ENCODE results near the gene TEK. TPM values are rescaled to one million over a fixed set of nuclear protein-coding genes. Genes with fewer than 3 reads are reported as not detected.

The TEK gene
- total RNA-seq, 1 donor from 2014 or later: not detected

DNA sequence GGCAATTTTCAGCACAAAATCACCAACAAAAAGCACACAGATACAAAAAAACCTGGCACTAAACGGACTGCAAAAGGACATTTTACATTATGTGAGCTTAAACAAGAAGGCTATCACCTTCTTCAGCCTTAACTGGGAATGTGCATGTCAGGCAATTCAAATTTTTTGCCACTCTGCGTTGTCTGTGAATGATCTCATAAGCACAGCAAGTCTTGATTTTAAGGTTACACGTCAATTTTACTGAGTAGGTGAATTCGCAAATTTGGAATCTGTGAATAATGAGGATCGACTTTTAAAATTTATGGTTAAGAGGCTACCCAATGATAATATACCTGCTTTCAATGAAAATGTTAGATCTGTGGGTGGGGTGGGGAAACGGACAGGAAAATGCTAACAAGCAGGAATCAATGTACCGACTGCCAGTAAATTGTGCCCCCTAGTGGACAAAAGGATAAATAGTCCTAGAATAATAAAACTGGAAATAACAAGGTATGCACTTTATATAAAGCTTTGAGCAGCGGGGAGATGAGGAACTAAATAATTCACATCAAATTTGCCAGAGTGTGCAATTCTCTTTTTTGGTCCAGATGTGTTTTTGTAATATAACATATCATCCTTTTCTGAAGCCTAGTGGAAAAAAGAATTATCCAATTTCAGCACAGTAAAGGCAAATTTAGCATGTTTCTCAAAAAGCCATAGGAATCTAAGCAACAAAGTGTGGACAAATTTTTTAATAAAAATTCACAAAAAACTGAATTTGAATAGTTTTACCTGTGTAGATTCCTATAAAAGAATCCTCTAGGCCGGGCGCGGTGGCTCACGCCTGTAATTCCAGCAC is 167.4 kb downstream of the TEK start:
- Mint-ChIP-seq H3K36me3 (ENCODE audit: low read depth) (no peaks in the 10 kb centered on the region), H3K27me3 (peaks cover 2% of the 10 kb centered on the region), H3K4me3 (no peak overlapping the region), H3K9me3 (no peaks in the 10 kb centered on the region), H3K27ac (no peak overlapping the region), H3K4me1 (peaks cover 6% of the 10 kb centered on the region)
- ChIA-PET POLR2A (no interaction called here), CTCF (interaction anchor here (0.8 to 1.0 kb wide), 2 partner anchors 14 to 299 kb away, joined by 3 read pairs; no protein-coding TSS in a partner anchor)
- intact Hi-C loops (cut with micrococcal nuclease): loop anchor here (1.0 kb wide), 2 partner anchors 242 to 272 kb away; no protein-coding TSS in a partner anchor
- ATAC-seq (ENCODE audit: low read depth) (no peak), DNase-seq (no peak)
- TF ChIP-seq, protein P1, sequence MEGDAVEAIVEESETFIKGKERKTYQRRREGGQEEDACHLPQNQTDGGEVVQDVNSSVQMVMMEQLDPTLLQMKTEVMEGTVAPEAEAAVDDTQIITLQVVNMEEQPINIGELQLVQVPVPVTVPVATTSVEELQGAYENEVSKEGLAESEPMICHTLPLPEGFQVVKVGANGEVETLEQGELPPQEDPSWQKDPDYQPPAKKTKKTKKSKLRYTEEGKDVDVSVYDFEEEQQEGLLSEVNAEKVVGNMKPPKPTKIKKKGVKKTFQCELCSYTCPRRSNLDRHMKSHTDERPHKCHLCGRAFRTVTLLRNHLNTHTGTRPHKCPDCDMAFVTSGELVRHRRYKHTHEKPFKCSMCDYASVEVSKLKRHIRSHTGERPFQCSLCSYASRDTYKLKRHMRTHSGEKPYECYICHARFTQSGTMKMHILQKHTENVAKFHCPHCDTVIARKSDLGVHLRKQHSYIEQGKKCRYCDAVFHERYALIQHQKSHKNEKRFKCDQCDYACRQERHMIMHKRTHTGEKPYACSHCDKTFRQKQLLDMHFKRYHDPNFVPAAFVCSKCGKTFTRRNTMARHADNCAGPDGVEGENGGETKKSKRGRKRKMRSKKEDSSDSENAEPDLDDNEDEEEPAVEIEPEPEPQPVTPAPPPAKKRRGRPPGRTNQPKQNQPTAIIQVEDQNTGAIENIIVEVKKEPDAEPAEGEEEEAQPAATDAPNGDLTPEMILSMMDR (IDR thresholded peaks at IDR 0.05): peak; percentile 72

DNA sequence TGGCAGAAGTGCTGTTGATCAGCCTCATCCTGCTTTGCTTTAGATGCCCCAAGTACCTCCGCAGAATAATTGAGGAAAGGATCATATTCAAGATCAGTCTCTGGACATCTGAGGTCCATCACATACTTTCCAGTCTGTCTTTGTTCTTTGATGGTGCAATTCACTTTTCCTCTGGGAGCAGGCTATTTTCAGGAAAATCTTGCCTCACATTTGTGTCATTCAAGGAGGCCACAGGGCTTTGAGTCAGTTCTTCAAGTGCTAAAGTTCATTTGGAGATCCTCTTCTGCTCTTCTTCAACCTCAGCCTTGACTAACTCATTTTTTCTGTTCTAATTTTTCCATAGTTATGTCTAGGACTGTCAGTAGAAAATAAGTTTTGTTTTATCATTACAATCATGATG is 169.3 kb downstream of the TEK start:
- H3K36me3 Mint-ChIP-seq (ENCODE audit: low read depth): no peaks in the 10 kb centered on the region
- CTCF ChIA-PET: no interaction called here
- H3K4me1 Mint-ChIP-seq: peaks cover 8% of the 10 kb centered on the region
- H3K27ac Mint-ChIP-seq: no peak overlapping the region
- TF ChIP-seq, protein P1 (IDR thresholded peaks at IDR 0.05): no peak
- H3K27me3 Mint-ChIP-seq: peaks cover 12% of the 10 kb centered on the region
- POLR2A ChIA-PET: no interaction called here
- no peak overlapping the region for H3K4me3 Mint-ChIP-seq
- H3K9me3 Mint-ChIP-seq: no peaks in the 10 kb centered on the region
- DNase-seq: no peak
- ATAC-seq (ENCODE audit: low read depth): no peak
- intact Hi-C loops (cut with micrococcal nuclease): no loop called here

DNA sequence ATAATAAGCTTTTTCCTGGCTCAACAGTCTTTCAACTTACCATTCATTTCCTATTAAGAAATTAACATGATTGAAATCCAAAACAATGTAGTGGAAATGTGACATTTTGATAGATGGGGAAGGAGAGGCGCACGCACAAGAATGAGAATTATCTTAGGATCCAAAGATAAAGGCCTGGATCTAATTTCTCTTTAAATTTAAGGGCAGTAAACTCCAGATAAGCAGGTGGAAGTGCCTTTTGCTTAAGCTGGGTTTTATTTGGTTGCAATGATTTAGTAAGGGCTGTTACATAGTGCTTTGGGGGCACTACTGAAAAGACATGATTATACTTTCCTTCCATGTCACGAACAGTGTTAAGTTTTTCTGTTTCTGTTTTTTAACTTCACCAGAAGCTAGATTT is 170.6 kb downstream of the TEK start:
- no peak for DNase-seq
- ChIA-PET CTCF (interaction anchor here (1.3 kb wide), 1 partner anchor 53 kb away, joined by 3 read pairs; no protein-coding TSS in a partner anchor), POLR2A (no interaction called here)
- TF ChIP-seq, protein P1 (IDR thresholded peaks at IDR 0.05): no peak
- Mint-ChIP-seq H3K9me3 (no peaks in the 10 kb centered on the region), H3K4me3 (no peak overlapping the region), H3K36me3 (ENCODE audit: low read depth) (no peaks in the 10 kb centered on the region), H3K27ac (no peak overlapping the region), H3K27me3 (peaks cover 12% of the 10 kb centered on the region), H3K4me1 (peaks cover 8% of the 10 kb centered on the region)
- ATAC-seq (ENCODE audit: low read depth): no peak
- intact Hi-C loops (cut with micrococcal nuclease): no loop called here

Other genes with a start within 250 kb of the TEK start
- gene CAAP1, start 216.4 kb upstream of the TEK start, total RNA-seq: 15.1 and 16.6 TPM in 2 replicates
- 25.6 and 31.3 TPM in 2 replicates for gene PLAA, start 162.0 kb upstream of the TEK start, total RNA-seq
- 14.3 and 14.9 TPM in 2 replicates for gene IFT74, start 152.8 kb upstream of the TEK start, total RNA-seq
- gene LRRC19, start 103.6 kb upstream of the TEK start, total RNA-seq: not detected in 2 replicates
- gene EQTN, start 187.9 kb downstream of the TEK start, total RNA-seq: not detected in 2 replicates